Calu3 (cell line): ENCODE results near the gene SH3BGRL3. TPM values are rescaled to one million over a fixed set of nuclear protein-coding genes. Genes with fewer than 3 reads are reported as not detected.

Source experiments
- BruUV-seq: library from RNA; stranded (reverse); fragments of 400-500 nt; replicated peaks from 2 replicates; lab custom pipeline; 2021; lab: Mats Ljungman, UMichigan
- CTCF ChIA-PET: fragments of 300-600 bp; sonication (Branson Sonifier 250); formaldehyde crosslinking; loops from one replicate; lab custom pipeline; 2022; ENCODE audit warnings: antibody characterized with exemption; lab: Charles Lee
- DNase-seq: peaks from one replicate; pipeline ENCODE4 v3.0.0; 2022
- H3K27ac Mint-ChIP-seq: one replicate; pipeline ENCODE4 v1.8.0; 2022; ENCODE audit warnings: mixed read lengths; ENCODE audit not compliant: unreplicated experiment
- H3K27me3 Mint-ChIP-seq: one replicate; pipeline ENCODE4 v1.8.0; 2022; ENCODE audit warnings: mixed read lengths; ENCODE audit not compliant: unreplicated experiment
- H3K36me3 Mint-ChIP-seq: one replicate; pipeline ENCODE4 v1.8.0; 2022; ENCODE audit warnings: mild to moderate bottlenecking, moderate library complexity, mixed read lengths; ENCODE audit not compliant: insufficient read depth, unreplicated experiment
- H3K4me1 Mint-ChIP-seq: one replicate; pipeline ENCODE4 v1.8.0; 2022; ENCODE audit warnings: mild to moderate bottlenecking, low read depth, mixed read lengths; ENCODE audit not compliant: unreplicated experiment
- H3K4me3 Mint-ChIP-seq: one replicate; pipeline ENCODE4 v1.8.0; 2022; ENCODE audit warnings: mild to moderate bottlenecking, low read depth, moderate library complexity, mixed read lengths; ENCODE audit not compliant: unreplicated experiment
- H3K9me3 Mint-ChIP-seq: one replicate; pipeline ENCODE4 v1.8.0; 2022; ENCODE audit warnings: low read depth, mixed read lengths; ENCODE audit not compliant: unreplicated experiment
- intact Hi-C: fragments of 100-400 bp; cut with micrococcal nuclease; formaldehyde crosslinking; loops from one replicate; pipeline ENCODE4 v1.10.0; 2022; ENCODE audit not compliant: unreplicated experiment
- total RNA-seq: library from RNA; stranded (reverse); gene quantifications from 2 replicates; pipeline ENCODE4 v1.2.3, GENCODE V29; 2022
- TF ChIP-seq, protein P1 (sequence below): fragments of 200-600 bp; IDR thresholded peaks from one replicate; pipeline ENCODE4 v1.8.0; 2022; ENCODE audit warnings: antibody characterized with exemption; ENCODE audit not compliant: unreplicated experiment

The SH3BGRL3 gene
- total RNA-seq, 1 experiment from 2014 or later: 74.6 TPM

GRCh38 chr1:26281091-26281958 is 1.4 kb downstream of the SH3BGRL3 start:
- TF ChIP-seq, protein P1, sequence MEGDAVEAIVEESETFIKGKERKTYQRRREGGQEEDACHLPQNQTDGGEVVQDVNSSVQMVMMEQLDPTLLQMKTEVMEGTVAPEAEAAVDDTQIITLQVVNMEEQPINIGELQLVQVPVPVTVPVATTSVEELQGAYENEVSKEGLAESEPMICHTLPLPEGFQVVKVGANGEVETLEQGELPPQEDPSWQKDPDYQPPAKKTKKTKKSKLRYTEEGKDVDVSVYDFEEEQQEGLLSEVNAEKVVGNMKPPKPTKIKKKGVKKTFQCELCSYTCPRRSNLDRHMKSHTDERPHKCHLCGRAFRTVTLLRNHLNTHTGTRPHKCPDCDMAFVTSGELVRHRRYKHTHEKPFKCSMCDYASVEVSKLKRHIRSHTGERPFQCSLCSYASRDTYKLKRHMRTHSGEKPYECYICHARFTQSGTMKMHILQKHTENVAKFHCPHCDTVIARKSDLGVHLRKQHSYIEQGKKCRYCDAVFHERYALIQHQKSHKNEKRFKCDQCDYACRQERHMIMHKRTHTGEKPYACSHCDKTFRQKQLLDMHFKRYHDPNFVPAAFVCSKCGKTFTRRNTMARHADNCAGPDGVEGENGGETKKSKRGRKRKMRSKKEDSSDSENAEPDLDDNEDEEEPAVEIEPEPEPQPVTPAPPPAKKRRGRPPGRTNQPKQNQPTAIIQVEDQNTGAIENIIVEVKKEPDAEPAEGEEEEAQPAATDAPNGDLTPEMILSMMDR: no peak
- H3K27ac Mint-ChIP-seq: peak overlapping the region; percentile 92
- CTCF ChIA-PET: interaction anchor here (0.6 to 0.9 kb wide), 2 partner anchors 18 to 168 kb away, joined by 3 to 4 read pairs; no protein-coding TSS in a partner anchor
- peaks cover 51% of the 10 kb centered on the region for H3K4me1 Mint-ChIP-seq
- peaks cover 70% of the 10 kb centered on the region for H3K36me3 Mint-ChIP-seq
- H3K9me3 Mint-ChIP-seq: no peaks in the 10 kb centered on the region
- TSS peak; percentile 85 for BruUV-seq
- H3K27me3 Mint-ChIP-seq: no peaks in the 10 kb centered on the region
- no peak for DNase-seq
- intact Hi-C loops: no loop called here
- H3K4me3 Mint-ChIP-seq: peak overlapping the region; percentile 81

GRCh38 chr1:26281971-26282370 is 2.1 kb downstream of the SH3BGRL3 start:
- BruUV-seq: no TSS peak
- CTCF ChIA-PET: interaction anchor here (0.6 kb wide), 1 partner anchor 169 kb away, joined by 4 read pairs; no protein-coding TSS in a partner anchor

DNA sequence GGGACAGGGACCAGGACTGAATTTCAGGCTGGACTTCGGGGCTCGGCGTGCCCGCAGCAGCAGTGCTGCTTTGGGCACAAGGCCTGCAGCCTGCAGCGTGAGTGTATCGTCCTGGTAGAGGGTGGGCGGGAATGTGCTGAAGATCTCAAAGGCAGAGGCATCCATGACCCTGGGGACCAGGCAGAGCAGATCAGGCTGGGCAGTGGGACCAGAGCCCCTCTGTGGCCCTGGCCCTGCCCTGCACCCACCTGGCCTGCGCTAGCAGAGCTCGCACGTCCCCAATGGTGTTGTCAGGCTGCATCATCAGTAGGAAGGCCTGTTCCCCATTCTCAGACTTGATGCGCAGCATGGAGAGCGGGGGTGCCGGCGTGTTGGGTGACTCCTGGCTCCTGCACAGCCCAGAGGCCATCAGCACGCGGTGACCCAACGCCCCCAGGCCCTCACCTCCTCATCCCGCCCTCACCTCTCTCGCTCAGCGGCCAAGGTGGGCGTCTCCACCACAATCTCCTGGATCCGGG is 2.6 kb downstream of the SH3BGRL3 start:
- BruUV-seq: no TSS peak
- Mint-ChIP-seq H3K9me3 (no peaks in the 10 kb centered on the region), H3K36me3 (peaks cover 63% of the 10 kb centered on the region), H3K4me1 (peaks cover 39% of the 10 kb centered on the region), H3K27ac (no peak overlapping the region), H3K27me3 (no peaks in the 10 kb centered on the region), H3K4me3 (no peak overlapping the region)
- TF ChIP-seq, protein P1: no peak
- CTCF ChIA-PET: no interaction called here
- no peak for DNase-seq
- intact Hi-C loops: no loop called here

More at GRCh38 chr1:26281971-26282370, 2.1 kb downstream of the SH3BGRL3 start:
- H3K4me3 Mint-ChIP-seq: no peak overlapping the region
- TF ChIP-seq, protein P1: no peak
- intact Hi-C loops: no loop called here
- peaks cover 44% of the 10 kb centered on the region for H3K4me1 Mint-ChIP-seq
- DNase-seq: no peak
- no peaks in the 10 kb centered on the region for H3K9me3 Mint-ChIP-seq
- H3K27me3 Mint-ChIP-seq: no peaks in the 10 kb centered on the region
- peaks cover 67% of the 10 kb centered on the region for H3K36me3 Mint-ChIP-seq
- peak overlapping the region; percentile 92 for H3K27ac Mint-ChIP-seq

DNA sequence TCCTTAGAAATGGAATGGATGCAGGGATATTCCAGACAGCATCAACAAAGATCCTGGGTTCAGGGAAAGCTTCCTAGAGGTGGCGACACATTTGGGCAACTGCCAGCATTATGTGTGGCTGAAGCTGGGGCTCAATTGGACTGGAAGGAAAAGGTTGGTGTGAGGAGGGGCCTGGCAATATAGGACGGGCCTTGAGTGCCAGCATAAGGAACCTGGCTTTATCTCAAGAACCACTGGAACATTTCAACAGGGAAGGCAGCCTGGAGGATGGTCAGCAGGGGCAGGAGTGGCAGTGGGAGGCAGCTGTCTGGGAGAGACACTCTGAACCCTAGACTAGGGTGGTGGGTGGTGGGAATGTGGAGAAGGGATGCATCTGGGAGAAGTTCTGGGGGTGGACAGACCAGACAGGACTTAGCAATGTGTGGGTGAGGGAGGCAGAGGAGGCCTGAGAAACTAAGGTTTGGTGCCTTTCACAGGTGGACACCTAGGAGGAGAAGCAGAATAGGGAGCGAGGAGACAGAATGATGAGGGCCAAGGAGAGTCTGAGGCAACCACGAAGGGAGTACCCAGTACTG is 3.5 kb downstream of the SH3BGRL3 start:
- intact Hi-C loops: no loop called here
- Mint-ChIP-seq H3K36me3 (peaks cover 57% of the 10 kb centered on the region), H3K4me1 (peaks cover 30% of the 10 kb centered on the region), H3K27me3 (no peaks in the 10 kb centered on the region), H3K4me3 (no peak overlapping the region), H3K9me3 (no peaks in the 10 kb centered on the region), H3K27ac (no peak overlapping the region)
- CTCF ChIA-PET: no interaction called here
- no TSS peak for BruUV-seq
- TF ChIP-seq, protein P1: no peak
- no peak for DNase-seq
